ENCODE data around the gene ATF7.

ATF7 gene

DNA sequence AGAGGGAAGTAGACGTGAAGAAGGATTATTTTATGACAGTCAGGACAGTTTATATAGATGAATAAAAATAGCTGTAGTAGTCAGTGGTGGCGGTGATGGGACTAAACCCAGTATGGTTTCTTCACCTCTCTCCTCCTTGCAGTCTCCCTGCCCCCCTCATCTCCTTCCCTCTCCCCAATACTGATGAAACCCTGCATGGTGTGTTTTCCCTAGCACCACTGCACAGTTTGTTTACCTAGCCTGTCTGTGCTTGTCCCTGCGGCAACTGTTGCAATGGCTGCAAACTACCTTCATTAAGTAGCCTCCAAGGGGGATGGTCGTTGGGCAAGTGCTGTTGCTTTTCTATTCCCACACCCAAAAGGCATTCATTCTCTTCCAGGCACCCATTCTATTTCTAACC lies 159.5 kb downstream of the ATF7 start:
- no peak for DNase-seq (ENCODE audit: low read depth)
- no peak overlapping the region for H3K4me3 ChIP-seq (ENCODE audit: low read depth, low read length)
- TF ChIP-seq, protein P1, sequence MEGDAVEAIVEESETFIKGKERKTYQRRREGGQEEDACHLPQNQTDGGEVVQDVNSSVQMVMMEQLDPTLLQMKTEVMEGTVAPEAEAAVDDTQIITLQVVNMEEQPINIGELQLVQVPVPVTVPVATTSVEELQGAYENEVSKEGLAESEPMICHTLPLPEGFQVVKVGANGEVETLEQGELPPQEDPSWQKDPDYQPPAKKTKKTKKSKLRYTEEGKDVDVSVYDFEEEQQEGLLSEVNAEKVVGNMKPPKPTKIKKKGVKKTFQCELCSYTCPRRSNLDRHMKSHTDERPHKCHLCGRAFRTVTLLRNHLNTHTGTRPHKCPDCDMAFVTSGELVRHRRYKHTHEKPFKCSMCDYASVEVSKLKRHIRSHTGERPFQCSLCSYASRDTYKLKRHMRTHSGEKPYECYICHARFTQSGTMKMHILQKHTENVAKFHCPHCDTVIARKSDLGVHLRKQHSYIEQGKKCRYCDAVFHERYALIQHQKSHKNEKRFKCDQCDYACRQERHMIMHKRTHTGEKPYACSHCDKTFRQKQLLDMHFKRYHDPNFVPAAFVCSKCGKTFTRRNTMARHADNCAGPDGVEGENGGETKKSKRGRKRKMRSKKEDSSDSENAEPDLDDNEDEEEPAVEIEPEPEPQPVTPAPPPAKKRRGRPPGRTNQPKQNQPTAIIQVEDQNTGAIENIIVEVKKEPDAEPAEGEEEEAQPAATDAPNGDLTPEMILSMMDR (IDR thresholded peaks at IDR 0.05; ENCODE audit: control insufficient read depth, extremely low read depth, insufficient read depth), result no peak

DNA sequence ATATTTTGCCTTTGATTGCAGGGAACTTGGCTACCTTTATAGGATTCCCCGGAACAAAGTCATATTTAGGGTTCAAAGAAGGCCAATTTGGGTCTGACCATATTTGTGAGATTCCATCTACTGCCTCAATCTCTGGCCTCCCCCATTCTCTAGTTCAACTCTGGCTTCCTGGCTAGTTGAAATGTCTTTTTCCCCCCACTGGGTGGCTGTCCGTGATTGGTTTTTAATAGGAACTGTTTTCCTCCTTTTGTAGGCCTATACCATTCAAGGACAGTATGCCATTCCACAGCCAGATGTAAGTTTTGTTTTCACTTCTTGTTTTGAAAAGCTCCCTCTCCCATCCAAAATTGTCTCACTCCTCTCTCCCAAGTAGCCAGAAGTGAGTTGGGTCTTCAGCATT lies 160.5 kb downstream of the ATF7 start:
- no peak for DNase-seq (ENCODE audit: low read depth)
- TF ChIP-seq, protein P1 (IDR thresholded peaks at IDR 0.05; ENCODE audit: control insufficient read depth, extremely low read depth, insufficient read depth), result no peak
- no peak overlapping the region for H3K4me3 ChIP-seq (ENCODE audit: low read depth, low read length)

DNA sequence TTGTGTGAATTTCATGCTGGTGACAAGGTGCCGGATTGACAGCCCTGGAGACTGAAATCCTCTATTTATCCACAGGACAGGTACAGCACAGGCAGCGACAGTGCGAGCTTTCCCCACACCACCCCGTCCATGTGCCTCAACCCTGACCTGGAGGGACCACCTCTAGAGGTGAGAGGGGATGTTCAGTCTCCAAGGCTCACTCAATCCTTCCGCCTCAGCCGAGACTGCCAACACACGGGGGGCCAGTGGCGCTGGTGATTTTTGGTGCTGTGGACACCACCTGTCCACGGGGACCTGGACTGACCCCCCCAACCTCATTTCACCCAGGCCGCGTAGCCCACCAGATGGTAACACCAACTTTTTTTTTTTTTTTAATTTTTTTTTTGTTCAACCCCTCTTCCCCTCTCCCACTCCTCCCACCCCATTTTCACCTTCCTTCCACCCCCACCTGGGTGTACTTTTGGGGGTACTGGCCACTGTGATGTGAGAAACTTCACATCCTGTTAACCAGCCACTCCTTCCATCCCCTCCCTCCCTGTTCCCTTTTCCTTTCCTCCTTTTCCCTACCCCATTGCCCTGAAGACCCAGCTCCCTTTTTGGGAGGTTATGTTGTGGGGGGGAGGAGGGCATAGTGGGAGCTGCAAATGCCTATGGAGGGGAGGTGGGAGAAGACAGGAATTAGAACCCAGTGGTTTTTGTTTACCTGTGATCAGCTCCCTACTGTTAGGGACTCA lies 161.3 kb downstream of the ATF7 start:
- no peak overlapping the region for H3K4me3 ChIP-seq (ENCODE audit: low read depth, low read length)
- DNase-seq (ENCODE audit: low read depth), result no peak
- TF ChIP-seq, protein P1 (IDR thresholded peaks at IDR 0.05; ENCODE audit: control insufficient read depth, extremely low read depth, insufficient read depth), result no peak

DNA sequence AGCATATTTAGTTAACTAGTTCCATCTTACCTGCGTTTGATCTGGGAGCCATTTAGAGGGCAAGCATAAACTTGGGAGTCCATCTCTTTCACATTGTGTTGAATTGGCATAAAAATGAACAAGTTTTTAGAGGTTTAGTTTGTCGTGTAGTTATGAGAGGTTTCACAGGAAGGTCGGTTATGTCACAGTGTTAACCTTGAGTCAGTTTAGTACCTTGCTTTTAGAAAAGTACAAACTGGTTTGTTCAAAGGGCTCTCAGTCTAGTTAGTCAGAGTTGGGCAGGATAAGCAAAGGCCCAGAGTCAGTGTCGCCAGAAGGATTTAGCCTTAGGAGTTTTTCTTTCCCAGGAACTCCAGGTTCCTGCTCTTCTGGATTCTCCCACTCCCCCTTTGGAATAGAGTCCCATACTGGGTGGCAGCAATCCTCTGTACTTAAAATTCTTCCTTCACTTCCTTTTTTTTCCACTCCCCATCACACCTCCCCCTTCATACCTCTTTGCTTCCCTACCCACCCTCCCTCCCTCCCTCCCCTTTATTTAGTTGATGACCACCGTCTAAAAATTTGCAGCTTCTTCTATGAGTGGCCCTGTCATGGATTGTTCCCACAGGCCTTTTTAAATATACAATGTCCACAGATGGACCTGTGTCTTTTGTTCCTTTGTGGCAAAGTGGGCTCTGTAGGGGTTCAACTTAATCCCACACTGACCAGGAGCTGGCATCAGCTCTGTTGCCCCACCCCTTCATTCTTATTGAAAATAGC lies 162.2 kb downstream of the ATF7 start:
- DNase-seq (ENCODE audit: low read depth), result no peak
- TF ChIP-seq, protein P1 (IDR thresholded peaks at IDR 0.05; ENCODE audit: control insufficient read depth, extremely low read depth, insufficient read depth), result no peak
- no peak overlapping the region for H3K4me3 ChIP-seq (ENCODE audit: low read depth, low read length)

DNA sequence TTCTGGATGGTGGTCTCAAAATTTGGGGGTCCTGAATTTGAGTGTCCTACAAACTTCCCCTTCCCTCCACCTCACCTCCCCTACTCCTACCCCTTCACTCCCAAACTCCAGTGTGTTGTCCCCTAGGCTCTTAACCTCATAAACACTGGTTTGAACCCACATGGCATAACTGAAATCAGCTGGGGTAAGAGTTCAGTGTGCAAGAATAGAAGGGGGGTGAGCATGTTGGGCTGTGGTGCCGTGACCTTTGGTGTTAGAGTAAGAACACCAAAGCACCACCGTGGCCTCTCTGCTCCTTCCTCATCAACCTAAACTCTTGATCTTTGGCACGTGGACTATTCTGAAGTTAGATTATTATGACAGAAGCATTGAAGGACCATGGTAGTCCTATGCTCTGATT lies 163.2 kb downstream of the ATF7 start:
- no peak for DNase-seq (ENCODE audit: low read depth)
- no peak overlapping the region for H3K4me3 ChIP-seq (ENCODE audit: low read depth, low read length)
- TF ChIP-seq, protein P1 (IDR thresholded peaks at IDR 0.05; ENCODE audit: control insufficient read depth, extremely low read depth, insufficient read depth), result no peak

DNA sequence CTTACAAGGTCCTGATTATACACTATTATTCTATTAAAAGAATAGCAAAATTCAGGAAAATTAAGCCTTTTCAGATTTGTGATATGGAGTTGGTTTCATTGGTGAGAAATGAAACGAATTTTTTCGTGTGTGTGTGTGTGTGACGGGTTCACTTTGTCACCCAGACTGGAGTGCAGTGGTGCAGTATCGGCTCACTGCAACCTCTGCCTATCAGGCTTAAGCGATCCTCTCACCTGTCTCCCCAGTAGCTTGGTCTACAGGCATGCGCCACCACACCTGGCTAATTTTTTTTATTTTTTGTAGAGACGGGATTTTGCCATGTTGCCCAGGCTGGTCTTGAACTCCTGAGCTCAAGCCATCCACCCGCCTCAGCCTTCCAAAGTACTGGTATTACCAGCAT lies 164.6 kb downstream of the ATF7 start:
- no peak for DNase-seq (ENCODE audit: low read depth)
- TF ChIP-seq, protein P1 (IDR thresholded peaks at IDR 0.05; ENCODE audit: control insufficient read depth, extremely low read depth, insufficient read depth), result no peak
- H3K4me3 ChIP-seq (ENCODE audit: low read depth, low read length), result no peak overlapping the region

All from LNCaP clone FGC (cell line).